ENCODE measurements around the gene PCNT.
"Not testable (repeated sequence)": the region's sequence is repeated elsewhere in the genome, so short reads cannot be mapped to it uniquely, and the experiment has no call there.

PCNT gene

DNA sequence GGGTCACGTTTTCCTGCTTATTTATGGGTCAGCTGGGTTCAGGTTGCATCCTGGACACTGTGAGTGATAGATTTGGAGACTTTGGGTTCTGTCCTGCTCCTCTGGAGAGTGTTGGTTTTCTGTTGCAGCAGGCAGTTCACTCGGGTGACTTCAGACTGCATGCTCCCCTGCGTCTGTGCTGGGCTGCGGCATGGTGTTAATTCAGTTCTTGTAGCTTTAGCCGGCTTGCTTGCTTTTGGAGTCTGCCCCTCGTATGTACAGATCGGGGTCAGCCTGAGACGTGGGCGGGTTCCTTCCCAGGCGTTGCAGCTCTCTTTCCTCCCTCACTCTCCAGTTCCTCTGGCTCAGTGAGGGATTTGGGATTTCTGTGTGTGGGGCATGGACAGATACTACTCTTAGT lies 38.0 kb downstream of the PCNT start:
- DNase-seq (ENCODE audit: low spot score): no peak

DNA sequence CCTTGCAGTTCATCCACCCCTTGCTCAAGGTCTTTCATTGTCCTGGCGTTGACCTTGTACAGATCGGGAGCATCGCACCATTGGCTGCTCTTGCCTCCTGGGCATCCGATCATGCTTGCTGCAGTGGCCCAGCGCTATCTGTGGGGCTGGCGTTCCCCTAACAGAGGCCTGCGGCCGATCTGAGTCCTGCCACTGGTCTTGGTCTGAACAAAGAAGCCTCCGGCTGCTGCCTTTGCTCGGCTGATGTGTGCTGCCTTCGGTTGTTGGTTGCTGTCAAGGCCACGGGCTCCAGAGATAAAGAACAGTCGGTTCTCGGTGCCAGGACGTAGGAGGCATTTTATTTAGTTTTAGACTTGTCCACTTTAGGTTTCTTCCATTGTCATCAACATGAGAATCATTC lies 39.0 kb downstream of the PCNT start:
- DNase-seq (ENCODE audit: low spot score): no peak

GRCh38 chr21:46363698-46364097 lies 39.7 kb downstream of the PCNT start:
- no peak for DNase-seq (ENCODE audit: low spot score)

DNA sequence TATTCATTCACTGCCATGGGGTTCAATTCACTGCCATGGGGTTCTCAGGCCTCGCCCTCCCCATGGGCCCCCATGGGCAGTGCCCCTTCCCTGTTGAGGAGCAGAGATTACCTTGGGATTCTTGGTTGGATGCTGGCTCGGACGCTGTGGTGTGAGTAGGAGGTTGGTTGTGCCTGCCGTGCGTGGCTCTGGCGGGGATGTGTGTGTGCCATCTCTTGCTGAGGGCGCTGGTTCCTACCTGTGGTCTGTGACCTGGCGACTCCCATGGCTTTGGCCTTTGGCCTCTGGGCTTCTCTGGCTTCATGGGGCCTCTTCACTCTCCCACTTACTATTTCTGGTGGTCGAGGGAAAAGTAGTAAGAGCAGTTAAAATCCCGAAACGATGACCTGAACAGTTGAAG lies 42.1 kb downstream of the PCNT start:
- DNase-seq (ENCODE audit: low spot score): no peak

- DNase-seq (ENCODE audit: low spot score): no peak
Observed at GRCh38 chr21:46366561-46366960, 42.6 kb downstream of the PCNT start.

DNA sequence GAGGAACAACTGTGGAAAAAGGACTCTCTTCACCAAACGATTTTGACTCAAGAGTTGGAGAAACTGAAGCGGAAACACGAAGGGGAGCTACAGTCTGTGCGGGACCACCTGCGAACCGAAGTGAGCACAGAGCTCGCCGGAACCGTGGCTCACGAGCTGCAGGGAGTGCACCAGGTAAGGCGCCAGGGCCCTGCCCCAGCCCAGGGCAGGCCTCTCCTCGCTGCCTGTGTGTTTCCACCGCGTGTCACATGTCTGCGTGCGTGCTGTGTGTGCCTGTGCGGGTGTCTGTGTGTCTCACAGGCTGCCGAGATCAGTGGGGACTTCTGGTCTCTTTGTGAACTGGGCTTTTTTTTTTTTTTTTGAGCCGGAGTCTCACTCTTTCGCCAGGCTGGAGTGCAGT lies 43.0 kb downstream of the PCNT start:
- DNase-seq (ENCODE audit: low spot score): no peak

DNA sequence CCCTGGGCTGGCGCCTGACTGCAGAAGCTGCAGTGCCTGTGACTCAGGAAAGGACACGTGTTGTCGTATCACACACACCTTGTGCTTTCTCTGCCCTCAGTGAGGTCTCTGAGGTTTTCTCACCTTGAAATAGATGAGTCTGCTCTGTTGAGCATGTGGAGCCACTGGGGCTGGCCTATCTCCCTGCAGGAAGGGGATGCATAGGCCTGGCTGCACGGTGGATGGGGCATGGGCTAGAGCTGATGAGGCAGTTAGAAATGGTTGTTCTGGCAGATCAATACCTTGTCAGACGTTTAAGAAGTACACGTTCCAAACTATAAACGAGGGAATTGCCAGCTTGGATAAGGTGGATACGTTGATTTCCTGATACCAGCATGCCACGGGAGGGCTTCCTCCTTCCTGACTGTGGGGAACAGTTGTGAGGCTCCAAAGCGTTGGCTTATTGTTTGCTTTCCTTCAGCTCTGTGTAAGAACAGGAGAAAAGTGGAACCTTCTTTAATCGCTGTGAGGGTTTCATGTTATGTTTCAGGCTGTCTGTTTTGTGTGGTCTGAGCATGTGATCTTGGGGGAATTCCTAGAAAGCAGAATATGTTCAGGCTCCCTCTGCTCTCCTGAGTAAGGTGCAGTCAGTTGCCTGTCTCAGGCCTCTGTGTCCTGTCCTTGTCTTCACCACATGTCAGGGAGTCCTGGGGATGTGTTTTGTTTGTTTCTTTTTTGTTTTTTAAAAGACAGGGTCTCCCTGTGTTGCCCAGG lies 44.8 kb downstream of the PCNT start:
- DNase-seq (ENCODE audit: low spot score): no peak

GRCh38 chr21:46369520-46370235 lies 45.7 kb downstream of the PCNT start:
- no peak for DNase-seq (ENCODE audit: low spot score)

DNA sequence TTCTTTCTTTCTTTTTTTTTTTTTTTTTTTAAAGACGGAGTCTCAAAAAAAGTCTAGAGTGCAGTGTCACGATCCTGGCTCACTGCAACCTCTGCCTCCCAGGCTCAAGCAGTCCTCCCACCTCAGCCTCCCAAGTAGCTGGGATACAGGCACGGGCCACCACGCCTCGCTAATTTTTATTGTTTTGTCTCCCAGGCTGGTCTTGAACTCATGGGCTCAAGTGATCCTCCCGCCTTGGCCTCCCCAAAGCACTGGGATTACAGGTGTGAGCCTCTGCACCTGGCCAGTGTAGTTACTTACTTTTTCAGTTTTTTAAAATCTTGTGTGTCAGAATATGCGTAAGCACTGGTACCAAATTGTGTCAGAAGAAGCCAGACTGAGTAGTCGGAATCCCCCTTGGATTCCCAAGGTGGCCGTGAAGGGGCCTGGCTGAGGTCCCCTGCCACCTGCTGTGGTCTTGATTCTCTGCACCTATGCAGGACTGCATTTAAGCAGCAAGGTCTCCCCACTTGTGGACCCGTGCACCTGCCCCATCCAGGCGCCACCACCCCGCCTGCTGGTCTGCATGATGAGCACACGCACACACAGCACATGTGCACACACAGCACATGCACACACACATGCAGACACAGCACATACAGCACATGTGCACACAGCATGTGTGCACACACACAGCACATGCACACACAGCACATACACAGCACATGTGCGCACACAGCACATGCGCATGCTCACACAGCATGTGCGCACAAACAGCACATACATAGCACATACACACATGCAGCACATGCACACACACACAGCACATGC lies 47.5 kb downstream of the PCNT start:
- no peak for DNase-seq (ENCODE audit: low spot score)

DNA sequence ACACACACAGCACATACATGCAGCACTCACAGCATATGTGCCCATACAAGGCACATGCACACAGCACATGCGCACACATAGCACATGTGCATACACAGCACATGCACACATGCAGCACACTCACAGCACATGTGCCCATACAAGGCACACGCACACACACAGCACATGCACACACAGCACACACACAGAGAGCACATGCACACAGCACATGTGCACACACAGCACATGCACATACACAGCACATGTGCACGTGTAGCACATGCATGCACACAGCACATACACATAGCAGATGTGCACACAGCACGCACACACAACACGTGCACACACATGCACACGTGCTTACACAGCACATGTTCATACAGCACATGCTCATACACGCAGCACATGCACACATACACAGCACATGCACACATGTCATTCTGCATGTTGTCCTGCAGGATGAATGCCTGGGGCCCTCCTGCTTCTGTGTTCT lies 48.1 kb downstream of the PCNT start:
- no peak for DNase-seq (ENCODE audit: low spot score)

GRCh38 chr21:46372947-46373346 lies 49.0 kb downstream of the PCNT start:
- DNase-seq (ENCODE audit: low spot score): not testable (repeated sequence)

GRCh38 chr21:46374761-46375389 lies 50.9 kb downstream of the PCNT start:
- DNase-seq (ENCODE audit: low spot score): no peak

DNA sequence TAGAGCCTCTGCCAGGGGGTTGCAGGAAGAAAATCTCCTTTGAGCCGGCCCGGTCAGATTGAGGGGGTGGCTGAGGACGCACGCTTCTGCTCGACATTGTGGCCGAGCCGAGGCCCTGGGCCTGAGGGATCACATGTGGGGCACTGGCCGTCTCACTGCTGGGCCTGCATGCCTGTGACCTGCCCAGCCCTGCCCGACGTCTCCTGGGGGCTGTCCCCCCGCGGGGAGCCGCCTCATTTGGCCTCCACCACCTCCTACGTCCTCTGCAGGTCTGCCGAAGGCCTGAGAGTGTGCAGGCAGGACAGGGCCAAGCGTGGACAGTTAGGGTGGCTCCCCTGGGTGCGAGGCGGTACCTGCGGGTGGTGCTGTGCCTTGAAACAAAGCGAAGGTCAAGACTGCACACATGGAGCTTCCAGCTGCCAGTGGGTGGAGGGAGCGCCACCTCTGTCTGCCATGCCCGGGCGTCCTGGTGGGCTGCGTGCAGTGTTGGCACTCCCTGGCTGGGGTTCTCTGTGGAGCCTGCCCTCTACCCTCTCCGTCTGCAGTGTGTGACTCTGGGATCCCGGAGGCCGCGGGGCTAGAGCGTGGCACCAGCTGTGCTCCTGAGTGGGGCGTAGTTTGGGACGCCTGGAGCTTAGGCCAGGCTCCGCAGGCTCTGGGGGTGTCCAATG lies 51.7 kb downstream of the PCNT start:
- DNase-seq (ENCODE audit: low spot score): no peak

DNA sequence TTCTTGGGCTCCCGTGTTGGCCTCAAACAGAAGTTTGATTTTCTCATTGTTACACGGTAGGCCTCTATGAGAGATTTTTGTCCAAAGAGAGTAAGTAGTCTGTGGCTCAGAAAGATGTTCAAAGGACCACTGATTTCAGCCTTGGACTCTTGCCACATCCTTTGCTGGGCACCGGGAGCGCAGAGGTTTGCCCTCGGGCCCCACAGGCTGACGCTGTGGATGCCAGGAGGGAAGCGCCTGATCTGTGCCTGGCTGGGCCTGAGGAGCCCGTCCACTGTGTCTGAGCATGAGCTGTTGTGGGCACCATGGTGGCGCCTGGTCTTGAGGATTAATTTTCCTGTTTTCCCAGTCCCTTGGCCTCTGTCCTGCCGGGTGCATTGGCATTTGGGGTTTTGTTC lies 52.3 kb downstream of the PCNT start:
- DNase-seq (ENCODE audit: low spot score): no peak

DNA sequence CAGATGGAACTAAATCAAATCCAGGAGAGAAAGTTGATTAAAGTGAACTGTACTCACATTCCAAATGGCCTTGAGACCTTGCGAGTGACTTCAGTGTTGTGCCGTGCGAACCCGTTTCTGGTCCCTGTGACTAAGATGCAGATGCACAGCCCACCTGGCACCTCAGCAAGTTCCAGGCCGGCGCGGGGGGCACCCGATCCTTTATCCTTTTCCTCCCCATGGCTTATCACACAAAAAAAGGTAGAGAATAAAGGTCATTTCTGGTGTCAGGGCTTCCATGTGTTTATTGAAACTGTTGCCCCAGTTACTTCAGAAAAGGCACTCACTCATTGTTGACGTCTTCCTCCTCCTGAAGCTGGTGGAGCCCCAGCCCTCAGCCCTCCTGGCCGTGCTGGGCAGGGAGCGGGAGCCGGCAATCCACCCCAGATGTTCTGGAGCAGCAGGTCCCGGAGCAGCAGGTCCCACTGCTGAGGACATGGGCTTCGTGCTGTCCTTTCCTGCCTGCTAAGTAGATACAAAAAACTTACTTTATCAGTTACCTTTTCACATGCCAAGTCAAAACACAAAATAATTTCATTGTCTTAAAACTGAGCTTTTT lies 53.0 kb downstream of the PCNT start:
- no peak for DNase-seq (ENCODE audit: low spot score)

- no peak for DNase-seq (ENCODE audit: low spot score)
Observed at GRCh38 chr21:46377789-46378188, 53.8 kb downstream of the PCNT start.

GRCh38 chr21:46379105-46379504 lies 55.1 kb downstream of the PCNT start:
- DNase-seq (ENCODE audit: low spot score): no peak

GRCh38 chr21:46379691-46380090 lies 55.7 kb downstream of the PCNT start:
- no peak for DNase-seq (ENCODE audit: low spot score)

- no peak for DNase-seq (ENCODE audit: low spot score)
Observed at GRCh38 chr21:46381541-46381940, 57.6 kb downstream of the PCNT start.

DNA sequence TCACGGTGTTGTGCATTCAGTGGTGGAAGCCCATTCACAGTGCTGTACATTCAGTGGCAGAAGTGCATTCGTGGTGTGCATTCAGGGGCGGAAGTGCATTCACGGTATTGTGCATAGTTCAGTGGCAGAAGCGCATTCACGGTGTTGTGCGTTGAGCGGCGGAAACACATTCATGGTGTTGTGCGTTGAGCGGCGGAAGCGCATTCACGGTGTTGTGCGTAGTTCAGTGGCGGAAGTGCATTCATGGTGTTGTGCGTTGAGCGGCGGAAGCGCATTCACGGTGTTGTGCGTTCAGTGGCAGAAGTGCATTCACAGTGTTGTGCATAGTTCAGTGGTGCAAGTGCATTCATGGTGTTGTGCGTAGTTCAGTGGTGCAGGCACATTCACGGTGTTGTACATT lies 60.6 kb downstream of the PCNT start:
- no peak for DNase-seq (ENCODE audit: low spot score)

Measured in LoVo (cell line).